ENCODE data around the gene NEURL3. TPM values are rescaled to one million over a fixed set of nuclear protein-coding genes. Genes with fewer than 3 reads are reported as not detected.
A peak's percentile ranks its signal among the peaks of the same experiment; 100 is the strongest.

The NEURL3 gene
- total RNA-seq, 2 experiments from 2014 or later, result 0.48 to 0.57 TPM

GRCh38 chr2:96530474-96531357 lies 25.6 kb upstream of the NEURL3 start:
- H3K27ac Mint-ChIP-seq, result peak overlapping the region; percentile 99
- intact Hi-C loops (cut with micrococcal nuclease), result loop anchor here (5.0 kb wide), 1 partner anchor 1132 kb away; the partner anchor contains the start of gene ACTR1B
- H3K4me1 Mint-ChIP-seq (ENCODE audit: low read depth), result peaks cover 74% of the 10 kb centered on the region
- no peaks in the 10 kb centered on the region for H3K9me3 Mint-ChIP-seq
- CTCF ChIA-PET, result interaction anchor here (0.7 to 7.9 kb wide), 7 partner anchors 8 to 412 kb away, joined by 3 to 71 read pairs (median 16); partner anchors contain the start of gene ARID5A
- DNase-seq, result no peak
- H3K36me3 Mint-ChIP-seq (ENCODE audit: low read depth), result no peaks in the 10 kb centered on the region
- no peaks in the 10 kb centered on the region for H3K27me3 Mint-ChIP-seq (ENCODE audit: low read depth)
- peak overlapping the region; percentile 65 for H3K4me3 Mint-ChIP-seq

GRCh38 chr2:96530144-96530430 lies 24.9 kb upstream of the NEURL3 start:
- no peaks in the 10 kb centered on the region for H3K36me3 Mint-ChIP-seq (ENCODE audit: low read depth)
- intact Hi-C loops (cut with micrococcal nuclease), result loop anchor here (5.0 kb wide), 1 partner anchor 1132 kb away; the partner anchor contains the start of gene ACTR1B
- H3K4me1 Mint-ChIP-seq (ENCODE audit: low read depth), result peaks cover 72% of the 10 kb centered on the region
- no peaks in the 10 kb centered on the region for H3K27me3 Mint-ChIP-seq (ENCODE audit: low read depth)
- CTCF ChIA-PET, result interaction anchor here (1.1 to 7.9 kb wide), 6 partner anchors 9 to 123 kb away, joined by 3 to 71 read pairs (median 17); partner anchors contain the start of gene ARID5A
- DNase-seq, result no peak
- no peaks in the 10 kb centered on the region for H3K9me3 Mint-ChIP-seq
- H3K4me3 Mint-ChIP-seq, result no peak overlapping the region
- H3K27ac Mint-ChIP-seq, result peak overlapping the region; percentile 99

GRCh38 chr2:96529376-96530143 lies 24.4 kb upstream of the NEURL3 start:
- Mint-ChIP-seq H3K27me3 (ENCODE audit: low read depth) (no peaks in the 10 kb centered on the region), H3K4me1 (ENCODE audit: low read depth) (peaks cover 72% of the 10 kb centered on the region), H3K4me3 (peak overlapping the region; percentile 36), H3K27ac (peak overlapping the region; percentile 99), H3K9me3 (no peaks in the 10 kb centered on the region), H3K36me3 (ENCODE audit: low read depth) (no peaks in the 10 kb centered on the region)
- CTCF ChIA-PET, result interaction anchor here (2.1 to 7.9 kb wide), 6 partner anchors 9 to 122 kb away, joined by 8 to 71 read pairs (median 17); partner anchors contain the start of gene ARID5A
- no peak for DNase-seq
- intact Hi-C loops (cut with micrococcal nuclease), result loop anchor here (5.0 kb wide), 2 partner anchors 207 to 1133 kb away; partner anchors contain the start of gene ACTR1B

GRCh38 chr2:96528700-96529375 lies 23.7 kb upstream of the NEURL3 start:
- no peaks in the 10 kb centered on the region for H3K27me3 Mint-ChIP-seq (ENCODE audit: low read depth)
- H3K36me3 Mint-ChIP-seq (ENCODE audit: low read depth), result no peaks in the 10 kb centered on the region
- intact Hi-C loops (cut with micrococcal nuclease), result loop anchor here (1.0 to 5.0 kb wide), 6 partner anchors 7 to 383 kb away; partner anchors contain the start of gene ARID5A
- CTCF ChIA-PET, result interaction anchor here (0.5 to 7.9 kb wide), 12 partner anchors 10 to 262 kb away, joined by 3 to 71 read pairs (median 5); partner anchors contain the start of gene ARID5A
- peak overlapping the region; percentile 99 for H3K27ac Mint-ChIP-seq
- peaks cover 72% of the 10 kb centered on the region for H3K4me1 Mint-ChIP-seq (ENCODE audit: low read depth)
- no peak for DNase-seq
- peak overlapping the region; percentile 78 for H3K4me3 Mint-ChIP-seq
- no peaks in the 10 kb centered on the region for H3K9me3 Mint-ChIP-seq

- CTCF ChIA-PET, result interaction anchor here (0.5 to 7.9 kb wide), 13 partner anchors 10 to 261 kb away, joined by 3 to 71 read pairs (median 5); partner anchors contain the start of gene ARID5A
- Mint-ChIP-seq H3K27me3 (ENCODE audit: low read depth) (no peaks in the 10 kb centered on the region), H3K27ac (peak overlapping the region; percentile 99), H3K36me3 (ENCODE audit: low read depth) (no peaks in the 10 kb centered on the region), H3K9me3 (no peaks in the 10 kb centered on the region), H3K4me1 (ENCODE audit: low read depth) (peaks cover 68% of the 10 kb centered on the region), H3K4me3 (peak overlapping the region; percentile 78)
- DNase-seq, result peak; percentile 96
- intact Hi-C loops (cut with micrococcal nuclease), result loop anchor here (1.0 to 5.0 kb wide), 6 partner anchors 8 to 382 kb away; partner anchors contain the start of gene ARID5A
Measured at GRCh38 chr2:96528006-96528699, 23.0 kb upstream of the NEURL3 start.

GRCh38 chr2:96527286-96528005 lies 22.3 kb upstream of the NEURL3 start:
- DNase-seq, result peak; percentile 87
- Mint-ChIP-seq H3K4me1 (ENCODE audit: low read depth) (peaks cover 61% of the 10 kb centered on the region), H3K4me3 (peak overlapping the region; percentile 78), H3K27me3 (ENCODE audit: low read depth) (no peaks in the 10 kb centered on the region), H3K36me3 (ENCODE audit: low read depth) (no peaks in the 10 kb centered on the region), H3K9me3 (no peaks in the 10 kb centered on the region), H3K27ac (peak overlapping the region; percentile 99)
- intact Hi-C loops (cut with micrococcal nuclease), result loop anchor here (1.0 to 5.0 kb wide), 6 partner anchors 9 to 381 kb away; partner anchors contain the start of gene ARID5A
- CTCF ChIA-PET, result interaction anchor here (0.6 to 7.9 kb wide), 10 partner anchors 9 to 196 kb away, joined by 3 to 71 read pairs (median 5); partner anchors contain the start of gene ARID5A

GRCh38 chr2:96526615-96527285 lies 21.6 kb upstream of the NEURL3 start:
- H3K4me1 Mint-ChIP-seq (ENCODE audit: low read depth), result peaks cover 54% of the 10 kb centered on the region
- CTCF ChIA-PET, result interaction anchor here (0.6 to 7.9 kb wide), 6 partner anchors 12 to 195 kb away, joined by 4 to 71 read pairs (median 4); partner anchors contain the start of gene ARID5A
- intact Hi-C loops (cut with micrococcal nuclease), result loop anchor here (5.0 kb wide), 1 partner anchor 204 kb away; no protein-coding TSS in a partner anchor

GRCh38 chr2:96526101-96526591 lies 21.0 kb upstream of the NEURL3 start:
- Mint-ChIP-seq H3K27ac (peak overlapping the region; percentile 69), H3K27me3 (ENCODE audit: low read depth) (no peaks in the 10 kb centered on the region), H3K4me3 (no peak overlapping the region), H3K4me1 (ENCODE audit: low read depth) (peaks cover 52% of the 10 kb centered on the region), H3K9me3 (no peaks in the 10 kb centered on the region), H3K36me3 (ENCODE audit: low read depth) (no peaks in the 10 kb centered on the region)
- no peak for DNase-seq
- CTCF ChIA-PET, result interaction anchor here (1.1 to 7.9 kb wide), 5 partner anchors 13 to 120 kb away, joined by 4 to 71 read pairs (median 4); partner anchors contain the start of gene ARID5A
- intact Hi-C loops (cut with micrococcal nuclease), result loop anchor here (5.0 kb wide), 1 partner anchor 204 kb away; no protein-coding TSS in a partner anchor

More at GRCh38 chr2:96526615-96527285, 21.6 kb upstream of the NEURL3 start:
- Mint-ChIP-seq H3K27ac (peak overlapping the region; percentile 81), H3K27me3 (ENCODE audit: low read depth) (no peaks in the 10 kb centered on the region), H3K4me3 (peak overlapping the region; percentile 45), H3K9me3 (no peaks in the 10 kb centered on the region), H3K36me3 (ENCODE audit: low read depth) (no peaks in the 10 kb centered on the region)
- DNase-seq, result no peak

GRCh38 chr2:96525211-96525507 lies 20.0 kb upstream of the NEURL3 start:
- Mint-ChIP-seq H3K4me1 (ENCODE audit: low read depth) (peaks cover 43% of the 10 kb centered on the region), H3K9me3 (no peaks in the 10 kb centered on the region), H3K4me3 (no peak overlapping the region), H3K36me3 (ENCODE audit: low read depth) (no peaks in the 10 kb centered on the region), H3K27ac (peak overlapping the region; percentile 78), H3K27me3 (ENCODE audit: low read depth) (no peaks in the 10 kb centered on the region)
- DNase-seq, result no peak
- intact Hi-C loops (cut with micrococcal nuclease), result loop anchor here (2.0 to 5.0 kb wide), 2 partner anchors 14 to 203 kb away; no protein-coding TSS in a partner anchor
- CTCF ChIA-PET, result interaction anchor here (6.5 to 7.9 kb wide), 2 partner anchors 14 to 16 kb away, joined by 57 to 71 read pairs; partner anchors contain the start of gene ARID5A
